ENCODE data around the gene OTOG. TPM values are rescaled to one million over a fixed set of nuclear protein-coding genes. Genes with fewer than 3 reads are reported as not detected.

The OTOG gene
- total and polyA plus RNA-seq, 2 of the 8 experiments (the other 6 are each of a cell fraction or from before 2014, with no cell fraction given): 0.41 to 1.5 TPM

DNA sequence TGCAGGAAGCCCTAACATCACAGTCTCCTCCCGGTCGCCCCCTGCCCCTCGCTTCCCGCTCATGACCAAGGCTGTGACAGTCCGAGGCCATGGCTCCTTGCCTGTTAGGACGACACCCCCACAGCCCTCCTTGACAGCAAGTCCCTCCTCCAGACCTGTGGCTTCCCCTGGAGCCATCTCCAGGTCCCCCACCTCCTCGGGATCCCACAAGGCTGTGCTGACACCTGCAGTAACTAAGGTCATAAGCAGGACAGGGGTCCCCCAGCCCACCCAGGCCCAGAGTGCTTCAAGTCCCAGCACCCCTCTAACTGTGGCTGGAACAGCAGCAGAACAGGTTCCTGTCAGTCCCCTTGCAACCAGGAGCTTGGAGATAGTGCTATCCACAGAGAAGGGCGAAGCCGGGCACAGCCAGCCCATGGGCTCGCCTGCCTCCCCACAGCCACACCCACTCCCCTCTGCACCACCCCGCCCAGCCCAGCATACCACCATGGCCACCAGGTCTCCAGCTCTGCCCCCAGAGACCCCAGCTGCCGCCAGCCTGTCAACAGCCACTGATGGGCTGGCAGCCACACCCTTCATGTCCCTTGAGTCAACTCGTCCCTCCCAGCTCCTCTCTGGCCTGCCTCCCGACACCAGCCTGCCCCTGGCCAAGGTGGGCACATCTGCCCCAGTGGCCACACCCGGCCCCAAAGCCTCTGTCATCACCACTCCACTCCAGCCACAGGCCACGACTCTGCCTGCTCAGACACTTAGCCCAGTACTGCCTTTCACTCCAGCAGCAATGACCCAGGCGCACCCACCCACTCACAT lies 63.2 kb downstream of the OTOG start (continued):
- TF ChIP-seq, protein P1, sequence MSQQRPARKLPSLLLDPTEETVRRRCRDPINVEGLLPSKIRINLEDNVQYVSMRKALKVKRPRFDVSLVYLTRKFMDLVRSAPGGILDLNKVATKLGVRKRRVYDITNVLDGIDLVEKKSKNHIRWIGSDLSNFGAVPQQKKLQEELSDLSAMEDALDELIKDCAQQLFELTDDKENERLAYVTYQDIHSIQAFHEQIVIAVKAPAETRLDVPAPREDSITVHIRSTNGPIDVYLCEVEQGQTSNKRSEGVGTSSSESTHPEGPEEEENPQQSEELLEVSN (IDR thresholded peaks at IDR 0.05): no peak
- no peak for TF ChIP-seq ATF3 (IDR thresholded peaks at IDR 0.05; ENCODE audit: insufficient read depth, low read depth, low read length)
- TF ChIP-seq, protein P2, sequence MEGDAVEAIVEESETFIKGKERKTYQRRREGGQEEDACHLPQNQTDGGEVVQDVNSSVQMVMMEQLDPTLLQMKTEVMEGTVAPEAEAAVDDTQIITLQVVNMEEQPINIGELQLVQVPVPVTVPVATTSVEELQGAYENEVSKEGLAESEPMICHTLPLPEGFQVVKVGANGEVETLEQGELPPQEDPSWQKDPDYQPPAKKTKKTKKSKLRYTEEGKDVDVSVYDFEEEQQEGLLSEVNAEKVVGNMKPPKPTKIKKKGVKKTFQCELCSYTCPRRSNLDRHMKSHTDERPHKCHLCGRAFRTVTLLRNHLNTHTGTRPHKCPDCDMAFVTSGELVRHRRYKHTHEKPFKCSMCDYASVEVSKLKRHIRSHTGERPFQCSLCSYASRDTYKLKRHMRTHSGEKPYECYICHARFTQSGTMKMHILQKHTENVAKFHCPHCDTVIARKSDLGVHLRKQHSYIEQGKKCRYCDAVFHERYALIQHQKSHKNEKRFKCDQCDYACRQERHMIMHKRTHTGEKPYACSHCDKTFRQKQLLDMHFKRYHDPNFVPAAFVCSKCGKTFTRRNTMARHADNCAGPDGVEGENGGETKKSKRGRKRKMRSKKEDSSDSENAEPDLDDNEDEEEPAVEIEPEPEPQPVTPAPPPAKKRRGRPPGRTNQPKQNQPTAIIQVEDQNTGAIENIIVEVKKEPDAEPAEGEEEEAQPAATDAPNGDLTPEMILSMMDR (IDR thresholded peaks at IDR 0.05; ENCODE audit: control extremely low read depth in 1 of 3, insufficient read depth in 1 of 3, low read depth in 1 of 3, low read length in 3 of 3): no peak
- no peak for TF ChIP-seq POLR2A (IDR thresholded peaks at IDR 0.05; ENCODE audit: control extremely low read depth in 1 of 2, low read depth in 2 of 2, low read length in 2 of 2)
- TF ChIP-seq CHD2 (IDR thresholded peaks at IDR 0.05; ENCODE audit: low read length): no peak
